Prostate gland (tissue), 2 donors: Measurements from ENCODE around the gene FXYD1. TPM values are rescaled to one million over a fixed set of nuclear protein-coding genes. Genes with fewer than 3 reads are reported as not detected.

Experiments
- DNase-seq: peaks from one replicate; pipeline ENCODE4 v3.0.0-alpha.2; 2019; ENCODE audit warnings: low spot score
- H3K27ac ChIP-seq, 2 donors: fragments of 200-600 bp; sonication (generic); 2 replicates each; pipeline ENCODE4 v1.5.1; 2017 to 2019
- H3K27me3 ChIP-seq: fragments of 200-600 bp; sonication (generic); replicated peaks from 2 replicates; pipeline ENCODE4 v1.5.1; 2019; ENCODE audit not compliant: insufficient read depth
- H3K36me3 ChIP-seq, 2 donors: fragments of 200-600 bp; sonication (generic); 1 replicate in 1 of 2; 2 replicates in 1 of 2; pipeline versions ENCODE4 v1.5.1 to v1.8.1; 2017 to 2019
- H3K4me1 ChIP-seq: fragments of 200-600 bp; sonication (generic); replicated peaks from 2 replicates; pipeline ENCODE4 v1.5.1; 2019
- H3K4me3 ChIP-seq, 2 donors: fragments of 200-600 bp; sonication (generic); 2 replicates each; pipeline ENCODE4 v1.5.1; 2017 to 2019
- H3K9me3 ChIP-seq: fragments of 200-600 bp; sonication (generic); 2 replicates; pipeline ENCODE4 v1.5.1; 2017
- CTCF ChIP-seq, 4 experiments: fragments of 200-600 bp in 2 of 4; fragments of 450-650 bp in 2 of 4; sonication (generic) in 2 of 4; IDR thresholded peaks; 1 replicate in 3 of 4; 2 replicates in 1 of 4; pipeline ENCODE4 v1.5.1; 2016 to 2019; ENCODE audit warnings: antibody characterized with exemption in 4 of 4, mild to moderate bottlenecking in 2 of 4, moderate library complexity in 2 of 4
- POLR2A ChIP-seq: fragments of 450-650 bp; IDR thresholded peaks from one replicate; pipeline ENCODE4 v1.6.1; 2016; ENCODE audit warnings: antibody characterized with exemption, mild to moderate bottlenecking
- POLR2AphosphoS5 ChIP-seq: sonication (generic); formaldehyde crosslinking; IDR thresholded peaks from one replicate; pipeline ENCODE4 v1.6.1; 2017; ENCODE audit warnings: antibody characterized with exemption
- WGBS: methylation state at CpG from one replicate; pipeline ENCODE4 v1.1.5; 2018; 5-methylcytosine and 5-hydroxymethylcytosine counted together
- intact Hi-C: fragments of 100-400 bp; cut with DNase I; formaldehyde crosslinking; loops from one replicate; pipeline ENCODE4 v1.14.2; 2022
- total RNA-seq, 2 donors: library from RNA; depleted of rRNA; stranded (reverse); fragments of >200 nt; gene quantifications; one replicate each; pipeline ENCODE4 v1.1.0, GENCODE V29; 2016

The FXYD1 gene
- total RNA-seq, 2 donors from 2014 or later: 15.9 to 30.6 TPM

DNA sequence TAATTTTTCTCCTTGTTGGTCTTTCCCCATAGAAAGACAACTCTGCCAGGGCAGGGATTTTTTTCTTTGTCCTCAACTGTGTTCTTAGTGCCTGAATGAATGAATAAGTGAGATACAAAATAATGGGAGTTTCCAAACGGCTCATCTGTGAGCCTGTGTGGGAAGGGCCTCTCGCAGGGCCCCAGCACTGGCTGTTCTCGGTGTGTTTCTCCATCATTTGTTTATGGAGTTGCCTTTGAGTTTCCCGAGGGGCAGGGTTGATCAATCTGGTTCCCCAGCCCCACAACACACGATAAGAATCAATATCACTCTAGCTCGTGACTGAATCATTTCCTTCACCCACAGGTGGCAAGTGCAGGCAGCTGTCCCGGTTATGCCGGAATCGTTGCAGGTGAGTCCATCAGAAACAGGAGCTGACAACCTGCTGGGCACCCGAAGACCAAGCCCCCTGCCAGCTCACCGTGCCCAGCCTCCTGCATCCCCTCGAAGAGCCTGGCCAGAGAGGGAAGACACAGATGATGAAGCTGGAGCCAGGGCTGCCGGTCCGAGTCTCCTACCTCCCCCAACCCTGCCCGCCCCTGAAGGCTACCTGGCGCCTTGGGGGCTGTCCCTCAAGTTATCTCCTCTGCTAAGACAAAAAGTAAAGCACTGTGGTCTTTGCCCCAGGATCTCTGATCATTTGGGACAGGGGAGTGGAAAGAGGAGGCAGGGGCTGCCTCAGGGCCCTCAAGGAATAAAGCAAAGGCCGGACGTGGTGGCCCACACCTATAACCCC, 30.8 kb downstream of the FXYD1 start:
- Histone ChIP-seq H3K36me3 (no peaks in the 10 kb centered on the region), H3K27ac (no peak overlapping the region), H3K9me3 (no peaks in the 10 kb centered on the region), H3K4me3 (no peak overlapping the region), H3K27me3 (no peaks in the 10 kb centered on the region), H3K4me1 (no peaks in the 10 kb centered on the region)
- intact Hi-C loops: no loop called here
- TF ChIP-seq POLR2AphosphoS5: no peak
- no peak for DNase-seq
- WGBS: 66% methylated on average over 18 of the region's 18 CpGs

DNA sequence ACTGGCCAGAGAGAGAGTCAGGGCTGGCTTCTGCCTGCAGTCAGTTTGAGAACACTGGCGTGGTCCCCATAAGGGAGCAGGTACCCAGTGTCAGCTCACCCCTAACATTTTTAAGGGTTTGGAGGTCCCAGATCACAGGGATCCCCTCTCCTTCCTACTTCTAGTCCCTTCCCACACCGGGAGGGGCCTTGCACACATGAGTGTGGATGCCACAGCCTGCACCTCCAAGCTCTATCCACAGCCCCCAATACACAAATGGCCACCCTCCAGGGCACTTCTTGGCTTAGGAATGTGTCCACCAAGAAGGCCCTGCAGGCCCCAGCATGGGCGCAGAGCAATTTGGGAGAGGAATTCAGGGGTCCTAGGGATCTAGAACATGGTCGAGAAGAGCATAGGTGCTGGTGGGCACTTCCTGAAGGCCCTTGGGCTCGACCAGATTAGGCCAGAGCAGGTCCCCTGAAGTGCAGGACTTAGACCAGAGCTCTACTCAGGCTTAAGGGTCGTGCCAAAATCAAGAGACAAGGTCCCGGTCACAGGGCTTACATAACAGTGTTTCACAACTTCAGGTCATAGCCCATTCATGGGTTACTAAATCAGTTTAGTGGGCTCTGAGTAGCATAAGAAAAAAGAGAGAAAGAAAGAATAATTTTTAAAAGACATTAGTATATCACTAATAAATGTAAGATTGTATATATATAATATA, 31.9 kb downstream of the FXYD1 start:
- DNase-seq: no peak
- H3K4me1 ChIP-seq: no peaks in the 10 kb centered on the region
- no peak for TF ChIP-seq POLR2AphosphoS5
- 86% methylated on average over 7 of the region's 7 CpGs for WGBS
- H3K27ac ChIP-seq: no peak overlapping the region
- no peak overlapping the region for H3K4me3 ChIP-seq
- H3K9me3 ChIP-seq: no peaks in the 10 kb centered on the region
- H3K27me3 ChIP-seq: no peaks in the 10 kb centered on the region
- intact Hi-C loops: no loop called here
- H3K36me3 ChIP-seq: no peaks in the 10 kb centered on the region

DNA sequence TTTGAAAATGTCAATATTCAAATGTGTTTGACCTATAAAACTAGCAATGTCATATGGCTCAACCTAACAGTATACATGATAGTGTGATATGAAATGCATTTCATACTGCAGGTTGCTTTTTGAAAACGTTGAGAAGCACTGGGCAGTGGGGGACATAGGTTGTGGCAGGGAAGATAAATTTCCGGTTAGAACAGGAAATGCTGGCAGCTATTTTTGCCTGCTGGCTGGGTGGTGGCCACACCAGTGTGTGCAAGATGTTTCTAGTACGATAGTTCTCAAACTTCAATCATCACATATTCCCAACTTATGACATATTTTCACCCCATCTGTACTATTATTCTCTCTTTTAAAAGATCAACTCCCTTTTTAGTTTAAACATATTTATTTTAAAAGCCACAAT, 33.1 kb downstream of the FXYD1 start:
- Histone ChIP-seq H3K9me3 (no peaks in the 10 kb centered on the region), H3K27ac (no peak overlapping the region), H3K27me3 (no peaks in the 10 kb centered on the region), H3K36me3 (no peaks in the 10 kb centered on the region), H3K4me1 (no peaks in the 10 kb centered on the region), H3K4me3 (no peak overlapping the region)
- no peak for DNase-seq
- intact Hi-C loops: no loop called here
- WGBS: 43% methylated on average over 3 of the region's 3 CpGs
- TF ChIP-seq POLR2A (no peak), POLR2AphosphoS5 (no peak), CTCF (IDR thresholded peaks at IDR 0.05) (no peak)

DNA sequence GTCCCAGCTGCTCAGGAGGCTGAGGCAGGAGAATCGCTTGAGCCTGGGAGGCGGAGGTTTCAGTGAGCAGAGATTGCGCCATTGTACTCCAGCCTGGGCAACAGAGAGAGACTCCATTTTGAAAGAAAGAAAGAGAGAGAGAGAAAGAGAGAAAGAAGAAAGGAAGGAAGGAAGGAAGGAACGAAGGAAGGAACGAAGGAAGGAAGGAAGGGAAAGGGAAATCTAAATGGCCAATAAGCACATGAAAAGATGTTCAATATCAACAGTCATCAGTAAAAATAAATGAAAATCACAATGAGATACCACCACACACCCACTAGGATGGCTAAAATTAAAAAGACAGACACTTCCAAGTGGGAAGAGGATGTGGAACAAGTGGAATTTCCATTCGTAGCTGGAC, 35.6 kb downstream of the FXYD1 start:
- no peaks in the 10 kb centered on the region for H3K9me3 ChIP-seq
- H3K27ac ChIP-seq: no peak overlapping the region
- no peak overlapping the region for H3K4me3 ChIP-seq
- H3K27me3 ChIP-seq: no peaks in the 10 kb centered on the region
- no peaks in the 10 kb centered on the region for H3K36me3 ChIP-seq
- H3K4me1 ChIP-seq: no peaks in the 10 kb centered on the region
- DNase-seq: no peak
- TF ChIP-seq POLR2AphosphoS5 (no peak), POLR2A (no peak), CTCF (IDR thresholded peaks at IDR 0.05) (no peak)
- 95% methylated on average over 6 of the region's 6 CpGs for WGBS
- intact Hi-C loops: no loop called here

DNA sequence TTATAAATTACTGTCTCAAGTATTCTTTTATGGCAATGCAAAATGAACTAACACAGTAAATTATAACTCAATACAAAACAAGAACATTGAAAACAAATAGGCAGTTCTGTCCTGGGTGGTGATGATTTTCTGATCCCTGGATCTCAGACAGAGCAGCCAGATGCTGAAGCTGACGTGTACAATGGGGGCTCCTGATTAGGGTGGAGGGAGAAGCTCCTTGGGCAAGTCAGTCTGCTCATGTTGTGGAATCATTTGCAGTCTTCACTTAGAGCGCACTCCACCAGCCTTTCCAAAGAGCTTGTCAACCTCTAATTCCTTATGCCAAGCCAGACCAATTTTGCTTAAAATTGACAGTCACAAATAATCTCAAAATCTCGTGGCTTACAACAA, 37.6 kb downstream of the FXYD1 start:
- no peak for TF ChIP-seq CTCF (IDR thresholded peaks at IDR 0.05)
- no peak for TF ChIP-seq POLR2A
- no peak for TF ChIP-seq POLR2AphosphoS5
- DNase-seq: no peak
- Histone ChIP-seq H3K36me3 (no peaks in the 10 kb centered on the region), H3K4me3 (no peak overlapping the region), H3K27ac (no peak overlapping the region), H3K27me3 (no peaks in the 10 kb centered on the region), H3K9me3 (no peaks in the 10 kb centered on the region), H3K4me1 (no peaks in the 10 kb centered on the region)
- intact Hi-C loops: no loop called here
- 59% methylated on average over 3 of the region's 3 CpGs for WGBS
